RKO (cell line): Measurements from ENCODE around the gene TSPAN17.
"Not testable (repeated sequence)": the region's sequence is repeated elsewhere in the genome, so short reads cannot be mapped to it uniquely, and the experiment has no call there.

Experiments
- DNase-seq: peaks from one replicate; pipeline ENCODE4 v3.0.0-alpha.2; 2016; ENCODE audit warnings: low spot score

TSPAN17 gene

DNA sequence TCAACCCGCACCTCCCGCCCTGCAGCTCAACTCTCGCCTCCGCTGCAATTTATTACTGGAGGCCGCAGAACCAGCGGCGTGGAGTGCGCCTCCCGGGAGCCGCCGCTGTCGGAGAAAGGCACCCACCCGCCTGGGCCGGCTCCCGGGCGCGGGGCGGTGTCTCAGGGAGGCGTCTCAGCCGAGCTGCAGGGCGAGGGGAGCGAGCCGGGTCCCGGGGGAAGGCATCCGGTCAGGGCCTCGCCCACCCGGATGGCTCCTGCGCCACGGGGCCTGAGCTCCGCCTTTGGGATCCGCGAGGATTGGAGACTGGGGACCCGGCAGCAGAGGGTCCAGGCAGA, 32.9 kb downstream of the TSPAN17 start:
- DNase-seq: no peak

DNA sequence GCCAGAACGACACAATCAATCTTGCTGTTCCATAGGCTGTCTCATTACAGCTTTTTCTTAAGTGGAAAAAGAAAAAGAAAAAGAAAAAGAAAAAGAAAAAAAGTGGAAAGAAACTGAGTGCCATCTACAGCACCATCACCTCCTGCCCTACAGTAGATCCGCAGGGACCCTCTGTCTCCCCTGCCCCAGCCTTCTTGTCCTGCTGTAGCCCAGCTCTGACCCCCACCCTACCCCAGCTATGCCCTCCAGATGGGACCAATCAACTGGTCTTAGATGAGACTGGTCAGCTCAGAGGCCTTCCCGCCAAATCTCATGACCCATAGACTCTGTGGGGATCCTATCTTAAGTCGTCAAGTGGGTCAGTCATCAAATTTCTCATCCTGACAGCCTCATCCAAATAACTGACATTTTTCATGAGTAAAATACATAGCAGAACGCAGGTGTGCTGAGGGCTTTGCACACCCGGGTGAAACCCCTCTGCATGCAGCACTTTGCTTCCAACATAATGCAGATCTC, 34.8 kb downstream of the TSPAN17 start:
- no peak for DNase-seq

- no peak for DNase-seq
Measured at GRCh38 chr5:176685010-176685409, 37.7 kb downstream of the TSPAN17 start.

GRCh38 chr5:176687247-176687646, 40.0 kb downstream of the TSPAN17 start:
- no peak for DNase-seq

GRCh38 chr5:176687881-176688280, 40.6 kb downstream of the TSPAN17 start:
- DNase-seq: no peak

GRCh38 chr5:176690911-176691310, 43.6 kb downstream of the TSPAN17 start:
- no peak for DNase-seq

DNA sequence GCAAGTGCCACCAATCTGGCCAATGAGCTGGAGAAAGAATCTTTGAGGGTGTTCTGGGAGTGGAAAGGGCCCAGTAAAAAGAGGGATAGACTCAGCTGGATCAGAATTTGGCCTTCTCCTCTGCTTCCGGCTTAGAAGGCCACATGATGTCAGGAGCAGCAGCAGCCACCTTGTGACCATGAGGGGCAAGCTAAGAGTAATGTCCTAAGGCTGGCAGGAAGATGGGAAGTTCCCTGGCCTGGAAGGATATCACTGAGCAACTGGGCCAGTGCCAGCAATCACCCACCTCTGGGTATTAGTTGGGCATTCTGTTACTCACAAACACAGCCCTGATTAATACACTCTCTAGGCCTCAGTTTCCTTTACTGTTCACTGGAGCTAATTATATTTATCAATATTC, 44.2 kb downstream of the TSPAN17 start:
- DNase-seq: no peak

DNA sequence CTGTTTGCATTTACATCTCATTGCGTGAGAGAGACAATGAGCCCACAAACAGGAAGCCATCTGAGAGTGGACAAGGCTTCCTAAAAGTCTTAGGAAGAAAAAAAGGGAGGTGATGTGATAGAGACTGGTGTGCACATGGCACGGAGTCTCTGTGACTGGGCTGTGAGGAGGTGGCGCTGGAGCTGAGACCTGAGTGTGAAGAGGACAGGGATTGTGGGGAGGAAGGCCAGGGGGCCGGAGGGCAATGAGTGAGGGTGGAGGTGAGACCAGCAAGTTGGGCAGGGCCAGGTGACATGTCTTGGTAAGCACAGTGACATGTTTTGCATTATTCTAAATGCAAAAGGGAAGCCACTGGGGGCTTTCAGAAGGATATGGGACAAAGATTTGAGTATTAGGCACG, 45.0 kb downstream of the TSPAN17 start:
- DNase-seq: no peak

- DNase-seq: no peak
Measured at GRCh38 chr5:176692839-176693476, 45.7 kb downstream of the TSPAN17 start.

- DNase-seq: no peak
Measured at GRCh38 chr5:176693477-176693851, 46.2 kb downstream of the TSPAN17 start.

GRCh38 chr5:176694146-176694545, 46.9 kb downstream of the TSPAN17 start:
- DNase-seq: no peak

GRCh38 chr5:176694631-176695030, 47.3 kb downstream of the TSPAN17 start:
- no peak for DNase-seq

DNA sequence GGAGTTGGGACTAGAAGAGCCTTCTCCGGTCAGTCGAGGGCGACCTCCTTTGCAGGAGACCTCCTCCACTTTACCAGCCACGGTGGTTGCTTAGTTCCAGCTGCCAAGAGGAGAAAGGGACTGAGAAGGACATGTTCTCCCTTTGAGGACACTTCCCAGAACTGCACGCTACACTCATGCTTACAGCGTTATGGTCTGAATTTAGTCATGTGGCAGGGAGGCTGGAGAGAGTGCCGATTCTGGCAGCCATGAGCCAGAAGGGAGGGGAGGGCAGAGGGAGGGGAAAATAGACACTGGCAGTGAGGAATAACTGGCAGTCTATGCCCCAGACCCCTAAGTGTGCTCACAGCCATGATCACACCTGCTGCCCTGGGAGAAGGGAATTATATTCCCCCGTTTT, 47.8 kb downstream of the TSPAN17 start:
- no peak for DNase-seq

DNA sequence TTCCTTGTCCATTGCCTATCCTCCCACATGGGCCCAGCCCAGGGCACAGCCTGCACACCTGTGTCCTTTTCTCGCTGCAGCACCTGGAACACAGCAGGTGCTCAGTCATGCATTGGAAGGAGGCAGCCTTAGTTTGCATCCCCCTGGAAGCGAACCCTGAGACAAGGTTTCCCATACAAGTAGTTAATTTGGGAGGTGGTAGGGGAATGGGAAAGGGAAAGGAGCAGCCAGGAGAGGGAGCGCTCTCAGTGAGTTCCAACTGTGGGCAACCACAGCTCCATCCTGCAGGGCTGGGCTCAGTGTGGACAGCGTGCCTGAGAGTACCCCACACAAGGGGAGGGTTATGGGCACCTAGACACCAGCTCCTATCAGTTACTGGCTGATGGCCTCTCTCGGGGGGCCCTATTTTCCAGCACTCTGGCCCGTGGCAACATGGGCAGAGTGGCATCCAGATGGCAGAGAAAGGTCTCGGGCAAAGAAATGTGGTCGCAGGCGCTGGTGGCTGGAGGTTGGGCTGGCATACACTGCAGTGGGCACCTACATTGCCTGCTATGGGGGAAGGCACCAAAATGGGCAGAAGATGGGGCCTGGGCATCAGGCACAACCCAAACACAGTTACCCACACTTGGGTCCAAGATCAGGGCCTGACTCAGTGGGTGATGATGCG, 50.1 kb downstream of the TSPAN17 start:
- no peak for DNase-seq

DNA sequence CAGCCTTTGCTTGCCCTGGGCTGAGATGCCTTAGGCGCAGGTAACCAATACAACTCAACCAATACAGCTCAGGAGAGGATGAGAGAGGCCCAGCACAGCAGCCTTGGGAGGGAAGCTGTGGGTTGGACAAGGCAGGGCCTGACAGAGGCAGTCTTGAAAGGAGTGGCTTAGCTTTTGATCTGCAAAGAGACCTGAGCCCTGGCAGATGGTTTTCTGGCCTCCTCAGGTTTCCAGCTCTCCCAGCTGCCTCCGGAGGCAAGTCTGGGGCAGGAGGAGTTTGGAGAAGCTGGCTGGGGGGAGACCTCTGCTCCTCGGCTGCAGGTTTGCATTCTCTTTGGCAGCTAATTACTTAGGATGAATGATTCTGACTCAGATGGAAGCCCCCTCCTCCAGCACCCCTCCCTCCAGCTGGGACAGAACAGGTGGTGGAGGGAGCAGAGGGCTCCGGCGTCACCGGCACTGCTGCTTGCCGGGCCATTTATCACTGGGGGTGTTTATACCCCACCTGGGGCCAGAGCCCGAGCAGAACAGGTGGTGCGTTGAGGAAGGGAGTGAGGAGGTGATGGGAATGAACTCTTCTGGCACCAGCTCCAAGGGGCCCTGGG, 50.8 kb downstream of the TSPAN17 start:
- no peak for DNase-seq

DNA sequence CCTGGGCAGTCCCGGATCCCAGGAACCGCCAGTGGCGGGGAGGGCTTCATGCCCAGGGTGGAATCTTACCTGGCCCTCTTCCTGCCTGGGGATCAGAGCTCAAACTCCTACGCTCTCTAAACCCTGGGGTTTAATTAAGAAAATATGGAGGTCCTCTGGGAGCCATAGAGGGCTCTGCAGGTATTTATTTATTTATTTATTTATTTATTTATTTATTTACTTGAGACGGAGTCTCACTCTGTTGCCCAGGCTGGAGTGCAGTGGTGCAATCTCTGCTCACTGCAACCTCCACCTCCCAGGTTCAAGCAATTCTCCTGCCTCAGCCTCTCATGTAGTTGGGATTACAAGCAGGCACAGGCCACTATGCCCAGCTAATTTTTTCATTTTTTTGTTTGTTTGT, 52.2 kb downstream of the TSPAN17 start:
- DNase-seq: not testable (repeated sequence)

- no peak for DNase-seq
Measured at GRCh38 chr5:176700239-176700847, 53.1 kb downstream of the TSPAN17 start.

DNA sequence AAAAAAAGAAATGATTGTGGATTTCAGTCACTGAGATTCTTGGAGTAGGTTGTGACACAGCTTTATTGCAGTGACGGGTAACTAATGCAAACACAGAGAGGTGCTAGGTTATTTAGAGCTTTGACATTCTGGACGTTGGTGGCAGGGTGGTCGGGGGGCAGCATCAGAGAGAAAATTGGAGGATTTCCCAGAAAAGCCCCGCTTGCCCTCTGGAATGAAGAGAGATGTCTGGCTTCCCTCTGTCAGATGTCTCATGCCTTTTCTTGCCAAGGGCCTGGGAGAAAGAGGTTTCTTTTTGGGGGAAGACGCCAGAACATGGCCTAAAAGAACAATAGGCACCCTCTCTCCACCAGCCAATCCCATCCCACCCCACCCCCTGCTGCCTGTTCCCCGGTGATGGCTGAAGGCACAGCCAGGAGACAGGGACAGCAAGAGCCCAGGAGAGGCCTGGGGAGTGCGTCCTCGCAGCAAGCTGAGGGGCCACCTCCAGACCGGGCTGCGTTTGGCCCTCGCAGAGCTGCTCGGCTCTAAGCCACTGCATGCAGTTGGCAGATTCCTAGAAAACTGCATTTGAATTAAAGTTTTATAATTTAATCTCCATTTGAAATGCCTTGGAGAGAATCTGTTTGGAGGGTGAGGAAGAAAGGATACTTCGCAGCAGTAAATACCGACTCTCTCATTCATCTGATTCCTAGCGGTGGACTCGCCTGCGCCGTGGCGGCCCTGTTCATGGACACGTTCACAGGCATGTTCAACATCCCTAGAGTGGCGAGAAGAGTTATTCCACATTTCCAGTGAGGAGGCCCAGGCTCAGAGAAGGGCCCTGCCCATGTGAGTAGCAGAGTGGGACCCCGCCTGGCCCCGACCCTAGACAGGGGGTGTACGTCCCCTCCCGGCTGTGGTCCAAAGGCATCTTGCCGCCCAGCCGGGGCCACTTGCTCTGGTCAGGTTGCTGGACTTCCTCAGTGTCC, 55.7 kb downstream of the TSPAN17 start:
- DNase-seq: no peak

GRCh38 chr5:176703857-176704256, 56.6 kb downstream of the TSPAN17 start:
- DNase-seq: no peak

- no peak for DNase-seq
Measured at GRCh38 chr5:176704355-176704754, 57.1 kb downstream of the TSPAN17 start.

DNA sequence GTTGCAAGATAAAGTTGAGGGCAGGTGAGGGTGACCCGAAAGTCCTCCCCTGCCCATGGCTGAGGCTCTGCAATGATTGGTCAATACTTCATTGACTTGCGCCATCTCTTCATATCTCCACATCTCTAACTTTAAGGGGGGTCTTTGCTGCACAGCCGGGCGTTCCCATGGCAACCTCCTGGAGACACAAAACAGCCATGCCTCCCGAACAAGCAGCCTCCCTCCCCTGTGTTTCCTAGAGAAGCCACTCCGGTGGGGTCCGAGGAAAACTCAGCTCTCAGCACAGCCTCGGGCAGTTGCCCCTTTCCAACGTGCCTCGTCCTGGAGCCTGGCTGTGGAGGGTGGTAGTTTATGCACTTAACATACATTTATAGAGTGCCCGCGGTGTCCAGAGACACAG, 57.5 kb downstream of the TSPAN17 start:
- no peak for DNase-seq
